GM12878 (cell line): ENCODE measurements around the gene TRDN. TPM values are rescaled to one million over a fixed set of nuclear protein-coding genes. Genes with fewer than 3 reads are reported as not detected.

Experiments
- ATAC-seq: fragments of 200-7000 bp; cut with Tn5 transposase; 3 replicates; pipeline ENCODE4 v1.9.1; 2020; ENCODE audit warnings: mild to moderate bottlenecking, moderate library complexity
- BruUV-seq: library from RNA; stranded (reverse); fragments of 400-500 nt; replicated peaks from 2 replicates; lab custom pipeline; 2021; lab: Mats Ljungman, UMichigan
- CTCF ChIA-PET: fragments of 300-600 bp; sonication (Branson Sonifier 250); formaldehyde crosslinking; extraction: SDS; loops from one replicate; lab custom pipeline; 2021; ENCODE audit warnings: inconsistent platforms; lab: Yijun Ruan, JAX
- POLR2A ChIA-PET: fragments of 350-600 bp; formaldehyde crosslinking; extraction: SDS; loops from one replicate; lab custom pipeline; 2021; ENCODE audit warnings: inconsistent platforms; lab: Charles Lee
- RAD21 ChIA-PET: fragments of 300-600 bp; sonication (Branson Sonifier 250); formaldehyde crosslinking; loops from one replicate; lab custom pipeline; 2023; ENCODE audit warnings: antibody characterized with exemption; ENCODE audit not compliant: unreplicated experiment; lab: Charles Lee
- SMC1A ChIA-PET: fragments of 300-600 bp; sonication (Branson Sonifier 250); formaldehyde crosslinking; loops from one replicate; lab custom pipeline; 2023; ENCODE audit not compliant: unreplicated experiment, uncharacterized antibody; lab: Charles Lee
- DNase-seq: peaks from one replicate; pipeline ENCODE4 v3.0.0-alpha.2; 2011; ENCODE audit warnings: low read depth, low spot score
- FAIRE-seq: peaks from 3 replicates; lab custom pipeline; 2011; peaks lifted over from hg19 to GRCh38; lab: Jason Lieb, UNC
- H2AFZ ChIP-seq: 2 replicates; pipeline ENCODE4 v1.6.0; 2011; ENCODE audit warnings: low read depth, low read length, control low read depth; ENCODE audit not compliant: control insufficient read depth
- H3K27ac ChIP-seq: 2 replicates; pipeline ENCODE4 v1.5.1; 2011; ENCODE audit warnings: control low read depth; ENCODE audit not compliant: control insufficient read depth, insufficient read depth
- H3K27me3 ChIP-seq, 2 experiments: replicated peaks in 1 of 2; 2 replicates each; pipeline versions ENCODE4 v1.6.0 to v1.6.1; 2011; ENCODE audit warnings: low read length in 1 of 2; ENCODE audit not compliant: control insufficient read depth in 2 of 2, insufficient read depth in 2 of 2
- H3K36me3 ChIP-seq, 2 experiments: 2 replicates each; pipeline ENCODE4 v1.5.1; 2011; ENCODE audit warnings: low read length in 1 of 2; ENCODE audit not compliant: control insufficient read depth in 2 of 2, insufficient read depth in 2 of 2
- H3K4me1 ChIP-seq: 2 replicates; pipeline ENCODE4 v1.6.1; 2011; ENCODE audit warnings: mild to moderate bottlenecking, low read length, moderate library complexity, mixed read lengths; ENCODE audit not compliant: control insufficient read depth, insufficient read depth
- H3K4me2 ChIP-seq: 2 replicates; pipeline ENCODE4 v1.6.0; 2011; ENCODE audit warnings: control low read depth; ENCODE audit not compliant: control insufficient read depth, insufficient read depth
- H3K4me3 ChIP-seq: fragments of 200-600 bp; sonication (generic); 2 replicates; pipeline ENCODE4 v1.5.1; 2016
- H3K79me2 ChIP-seq: 2 replicates; pipeline ENCODE4 v1.6.0; 2011; ENCODE audit warnings: low read length; ENCODE audit not compliant: control insufficient read depth, insufficient read depth
- H3K9ac ChIP-seq: 2 replicates; pipeline ENCODE4 v1.8.0; 2011; ENCODE audit warnings: low read length, control low read depth, mixed read lengths; ENCODE audit not compliant: control insufficient read depth, insufficient read depth
- H3K9me3 ChIP-seq: replicated peaks from 3 replicates; pipeline ENCODE4 v1.5.1; 2011; ENCODE audit warnings: mild to moderate bottlenecking, low read length; ENCODE audit not compliant: control insufficient read depth, insufficient read depth
- H4K20me1 ChIP-seq: 2 replicates; pipeline ENCODE4 v1.6.0; 2011; ENCODE audit not compliant: control insufficient read depth, insufficient read depth
- BRCA1 ChIP-seq: IDR thresholded peaks from 2 replicates; pipeline ENCODE4 v1.6.1; 2011; ENCODE audit warnings: low read depth, low read length, improper control_type of control experiment
- CREB1 ChIP-seq: IDR thresholded peaks from 2 replicates; pipeline ENCODE4 v1.6.1; 2012; ENCODE audit warnings: low read depth, mild to moderate bottlenecking, inconsistent platforms
- HDGF ChIP-seq: fragments of 450-650 bp; IDR thresholded peaks from 2 replicates; pipeline ENCODE4 v1.6.1; 2016; ENCODE audit warnings: antibody characterized with exemption
- MTA2 ChIP-seq: fragments of 450-650 bp; IDR thresholded peaks from 2 replicates; pipeline ENCODE4 v1.6.1; 2016; ENCODE audit warnings: low read depth, mild to moderate bottlenecking, moderate library complexity
- NFIC ChIP-seq: IDR thresholded peaks from 2 replicates; pipeline ENCODE4 v1.6.1; 2012; ENCODE audit warnings: low read depth, mild to moderate bottlenecking, inconsistent platforms, low read length, moderate library complexity
- SIN3A ChIP-seq: IDR thresholded peaks from 2 replicates; pipeline ENCODE4 v1.6.1; 2012; ENCODE audit warnings: low read depth, low read length, improper control_type of control experiment
- SMAD1 ChIP-seq: fragments of 450-650 bp; IDR thresholded peaks from 2 replicates; pipeline ENCODE4 v1.6.1; 2018; ENCODE audit warnings: mild to moderate bottlenecking, low read depth; ENCODE audit not compliant: partially characterized antibody
- WGBS: methylation state at CpG from one replicate; pipeline ENCODE4 v1.1.6; 2016; ENCODE audit warnings: low lambda C conversion rate; ENCODE audit not compliant: insufficient replicate concordance, insufficient coverage; ENCODE audit errors: missing lambda C conversion rate; 5-methylcytosine and 5-hydroxymethylcytosine counted together
- in situ Hi-C: fragments of 300-500 bp; cut with MboI; formaldehyde crosslinking; loops from 9 replicates; pipeline ENCODE4 v1.14.3; 2018; ENCODE audit warnings: mixed read lengths
- intact Hi-C: fragments of 100-400 bp; cut with micrococcal nuclease; formaldehyde crosslinking; loops from one replicate; pipeline ENCODE4 v1.14.2; 2022; ENCODE audit not compliant: unreplicated experiment
- polyA plus RNA-seq, 11 experiments: library from polyadenylated mRNA; depleted of rRNA in 4 of 11; unstranded in 6 of 11; stranded (reverse) in 5 of 11; fragments of >200 nt; fragmentation: Nextera tagmentation in 4 of 11; fragmentation: Illumina TruSeq in 1 of 11; extraction: Ambion mirVana in 4 of 11; extraction: Trizol in 1 of 11; gene quantifications; 1 replicate in 1 of 11; 2 replicates in 10 of 11; pipeline versions ENCODE4 v1.2.1 to v1.2.3, GENCODE V29; 2011 to 2016; ENCODE audit warnings: inconsistent platforms in 2 of 11, missing spikeins in 2 of 11, low read depth in 1 of 11
- total RNA-seq, 4 experiments: library from RNA; depleted of rRNA in 3 of 4; stranded (reverse); fragments of >200 nt in 3 of 4; fragmentation: Illumina TruSeq in 1 of 4; extraction: Trizol in 1 of 4; gene quantifications; 2 replicates each; pipeline versions ENCODE4 v1.2.1 to v1.2.3, GENCODE V29; 2013 to 2021
- TF ChIP-seq, protein P1 (sequence below): IDR thresholded peaks from 2 replicates; pipeline ENCODE4 v1.6.1; 2011; ENCODE audit warnings: borderline replicate concordance, low read depth, mild to moderate bottlenecking, moderate library complexity, low read length; ENCODE audit not compliant: insufficient read depth, poor library complexity, severe bottlenecking
- TF ChIP-seq, protein P2 (sequence below): fragments of 150-350 bp; IDR thresholded peaks from 2 replicates; pipeline ENCODE4 v1.6.1; 2016; ENCODE audit warnings: low read depth, low read length
- TF ChIP-seq, protein P3 (sequence below): fragments of 450-650 bp; IDR thresholded peaks from 2 replicates; pipeline ENCODE4 v1.6.1; 2017; ENCODE audit warnings: borderline replicate concordance
- TF ChIP-seq, protein P4 (sequence below): fragments of 450-650 bp; IDR thresholded peaks from 2 replicates; pipeline ENCODE4 v1.6.1; 2017; ENCODE audit warnings: mild to moderate bottlenecking
- TF ChIP-seq, protein P5 (sequence below): fragments of 450-650 bp; IDR thresholded peaks from 2 replicates; pipeline ENCODE4 v1.6.1; 2017; ENCODE audit warnings: mild to moderate bottlenecking, moderate library complexity

TRDN gene
- total and polyA plus RNA-seq, 10 of the 15 experiments (the other 5 are each of a cell fraction or from before 2014, with no cell fraction given): not detected

DNA sequence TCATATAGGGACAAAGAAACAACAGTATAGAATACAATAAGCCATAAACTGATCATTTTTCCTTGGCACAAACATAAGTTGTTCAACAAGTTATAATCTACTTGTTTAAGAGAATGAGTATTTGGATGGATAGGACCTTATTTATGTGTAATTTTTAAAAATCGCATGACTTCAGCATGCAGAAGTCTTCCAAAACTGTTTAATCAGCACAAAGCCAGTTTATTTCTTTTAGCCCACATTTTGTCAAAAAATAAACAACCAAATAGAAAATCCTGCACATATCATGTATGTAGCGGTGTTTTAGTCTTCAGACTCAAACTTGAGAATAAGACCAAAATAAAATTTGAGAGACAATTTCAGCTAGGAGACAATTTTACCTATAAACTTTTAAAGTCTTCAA lies 304.7 kb downstream of the TRDN start:
- Histone ChIP-seq H3K27me3 (no peaks in the 10 kb centered on the region), H3K4me3 (no peak overlapping the region), H4K20me1 (no peaks in the 10 kb centered on the region), H3K4me2 (no peak overlapping the region), H3K9me3 (no peaks in the 10 kb centered on the region), H2AFZ (no peak overlapping the region), H3K27ac (no peak overlapping the region), H3K4me1 (no peaks in the 10 kb centered on the region), H3K36me3 (no peaks in the 10 kb centered on the region), H3K79me2 (no peaks in the 10 kb centered on the region), H3K9ac (no peak overlapping the region)
- 7% methylated on average over 2 of the region's 2 CpGs for WGBS
- ATAC-seq (no peak), DNase-seq (no peak), FAIRE-seq (no peak)
- no TSS peak for BruUV-seq
- CTCF ChIA-PET: interaction anchor here (0.7 to 0.9 kb wide), 3 partner anchors 13 to 463 kb away, joined by 3 to 4 read pairs (median 4); no protein-coding TSS in a partner anchor
- in situ Hi-C loops: no loop called here
- POLR2A ChIA-PET: no interaction called here
- SMC1A ChIA-PET: no interaction called here
- intact Hi-C loops: no loop called here
- RAD21 ChIA-PET: no interaction called here
- TF ChIP-seq NFIC: no peak
- no peak for TF ChIP-seq BRCA1
- no peak for TF ChIP-seq MTA2
- TF ChIP-seq, protein P1, sequence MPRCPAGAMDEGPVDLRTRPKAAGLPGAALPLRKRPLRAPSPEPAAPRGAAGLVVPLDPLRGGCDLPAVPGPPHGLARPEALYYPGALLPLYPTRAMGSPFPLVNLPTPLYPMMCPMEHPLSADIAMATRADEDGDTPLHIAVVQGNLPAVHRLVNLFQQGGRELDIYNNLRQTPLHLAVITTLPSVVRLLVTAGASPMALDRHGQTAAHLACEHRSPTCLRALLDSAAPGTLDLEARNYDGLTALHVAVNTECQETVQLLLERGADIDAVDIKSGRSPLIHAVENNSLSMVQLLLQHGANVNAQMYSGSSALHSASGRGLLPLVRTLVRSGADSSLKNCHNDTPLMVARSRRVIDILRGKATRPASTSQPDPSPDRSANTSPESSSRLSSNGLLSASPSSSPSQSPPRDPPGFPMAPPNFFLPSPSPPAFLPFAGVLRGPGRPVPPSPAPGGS: no peak
- TF ChIP-seq SIN3A: no peak
- TF ChIP-seq, protein P2, sequence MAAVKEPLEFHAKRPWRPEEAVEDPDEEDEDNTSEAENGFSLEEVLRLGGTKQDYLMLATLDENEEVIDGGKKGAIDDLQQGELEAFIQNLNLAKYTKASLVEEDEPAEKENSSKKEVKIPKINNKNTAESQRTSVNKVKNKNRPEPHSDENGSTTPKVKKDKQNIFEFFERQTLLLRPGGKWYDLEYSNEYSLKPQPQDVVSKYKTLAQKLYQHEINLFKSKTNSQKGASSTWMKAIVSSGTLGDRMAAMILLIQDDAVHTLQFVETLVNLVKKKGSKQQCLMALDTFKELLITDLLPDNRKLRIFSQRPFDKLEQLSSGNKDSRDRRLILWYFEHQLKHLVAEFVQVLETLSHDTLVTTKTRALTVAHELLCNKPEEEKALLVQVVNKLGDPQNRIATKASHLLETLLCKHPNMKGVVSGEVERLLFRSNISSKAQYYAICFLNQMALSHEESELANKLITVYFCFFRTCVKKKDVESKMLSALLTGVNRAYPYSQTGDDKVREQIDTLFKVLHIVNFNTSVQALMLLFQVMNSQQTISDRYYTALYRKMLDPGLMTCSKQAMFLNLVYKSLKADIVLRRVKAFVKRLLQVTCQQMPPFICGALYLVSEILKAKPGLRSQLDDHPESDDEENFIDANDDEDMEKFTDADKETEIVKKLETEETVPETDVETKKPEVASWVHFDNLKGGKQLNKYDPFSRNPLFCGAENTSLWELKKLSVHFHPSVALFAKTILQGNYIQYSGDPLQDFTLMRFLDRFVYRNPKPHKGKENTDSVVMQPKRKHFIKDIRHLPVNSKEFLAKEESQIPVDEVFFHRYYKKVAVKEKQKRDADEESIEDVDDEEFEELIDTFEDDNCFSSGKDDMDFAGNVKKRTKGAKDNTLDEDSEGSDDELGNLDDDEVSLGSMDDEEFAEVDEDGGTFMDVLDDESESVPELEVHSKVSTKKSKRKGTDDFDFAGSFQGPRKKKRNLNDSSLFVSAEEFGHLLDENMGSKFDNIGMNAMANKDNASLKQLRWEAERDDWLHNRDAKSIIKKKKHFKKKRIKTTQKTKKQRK: no peak
- TF ChIP-seq CREB1: no peak
- TF ChIP-seq, protein P3, sequence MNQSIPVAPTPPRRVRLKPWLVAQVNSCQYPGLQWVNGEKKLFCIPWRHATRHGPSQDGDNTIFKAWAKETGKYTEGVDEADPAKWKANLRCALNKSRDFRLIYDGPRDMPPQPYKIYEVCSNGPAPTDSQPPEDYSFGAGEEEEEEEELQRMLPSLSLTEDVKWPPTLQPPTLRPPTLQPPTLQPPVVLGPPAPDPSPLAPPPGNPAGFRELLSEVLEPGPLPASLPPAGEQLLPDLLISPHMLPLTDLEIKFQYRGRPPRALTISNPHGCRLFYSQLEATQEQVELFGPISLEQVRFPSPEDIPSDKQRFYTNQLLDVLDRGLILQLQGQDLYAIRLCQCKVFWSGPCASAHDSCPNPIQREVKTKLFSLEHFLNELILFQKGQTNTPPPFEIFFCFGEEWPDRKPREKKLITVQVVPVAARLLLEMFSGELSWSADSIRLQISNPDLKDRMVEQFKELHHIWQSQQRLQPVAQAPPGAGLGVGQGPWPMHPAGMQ: no peak
- no peak for TF ChIP-seq SMAD1
- TF ChIP-seq, protein P4, sequence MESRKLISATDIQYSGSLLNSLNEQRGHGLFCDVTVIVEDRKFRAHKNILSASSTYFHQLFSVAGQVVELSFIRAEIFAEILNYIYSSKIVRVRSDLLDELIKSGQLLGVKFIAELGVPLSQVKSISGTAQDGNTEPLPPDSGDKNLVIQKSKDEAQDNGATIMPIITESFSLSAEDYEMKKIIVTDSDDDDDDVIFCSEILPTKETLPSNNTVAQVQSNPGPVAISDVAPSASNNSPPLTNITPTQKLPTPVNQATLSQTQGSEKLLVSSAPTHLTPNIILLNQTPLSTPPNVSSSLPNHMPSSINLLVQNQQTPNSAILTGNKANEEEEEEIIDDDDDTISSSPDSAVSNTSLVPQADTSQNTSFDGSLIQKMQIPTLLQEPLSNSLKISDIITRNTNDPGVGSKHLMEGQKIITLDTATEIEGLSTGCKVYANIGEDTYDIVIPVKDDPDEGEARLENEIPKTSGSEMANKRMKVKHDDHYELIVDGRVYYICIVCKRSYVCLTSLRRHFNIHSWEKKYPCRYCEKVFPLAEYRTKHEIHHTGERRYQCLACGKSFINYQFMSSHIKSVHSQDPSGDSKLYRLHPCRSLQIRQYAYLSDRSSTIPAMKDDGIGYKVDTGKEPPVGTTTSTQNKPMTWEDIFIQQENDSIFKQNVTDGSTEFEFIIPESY: no peak
- no peak for TF ChIP-seq HDGF
- TF ChIP-seq, protein P5, sequence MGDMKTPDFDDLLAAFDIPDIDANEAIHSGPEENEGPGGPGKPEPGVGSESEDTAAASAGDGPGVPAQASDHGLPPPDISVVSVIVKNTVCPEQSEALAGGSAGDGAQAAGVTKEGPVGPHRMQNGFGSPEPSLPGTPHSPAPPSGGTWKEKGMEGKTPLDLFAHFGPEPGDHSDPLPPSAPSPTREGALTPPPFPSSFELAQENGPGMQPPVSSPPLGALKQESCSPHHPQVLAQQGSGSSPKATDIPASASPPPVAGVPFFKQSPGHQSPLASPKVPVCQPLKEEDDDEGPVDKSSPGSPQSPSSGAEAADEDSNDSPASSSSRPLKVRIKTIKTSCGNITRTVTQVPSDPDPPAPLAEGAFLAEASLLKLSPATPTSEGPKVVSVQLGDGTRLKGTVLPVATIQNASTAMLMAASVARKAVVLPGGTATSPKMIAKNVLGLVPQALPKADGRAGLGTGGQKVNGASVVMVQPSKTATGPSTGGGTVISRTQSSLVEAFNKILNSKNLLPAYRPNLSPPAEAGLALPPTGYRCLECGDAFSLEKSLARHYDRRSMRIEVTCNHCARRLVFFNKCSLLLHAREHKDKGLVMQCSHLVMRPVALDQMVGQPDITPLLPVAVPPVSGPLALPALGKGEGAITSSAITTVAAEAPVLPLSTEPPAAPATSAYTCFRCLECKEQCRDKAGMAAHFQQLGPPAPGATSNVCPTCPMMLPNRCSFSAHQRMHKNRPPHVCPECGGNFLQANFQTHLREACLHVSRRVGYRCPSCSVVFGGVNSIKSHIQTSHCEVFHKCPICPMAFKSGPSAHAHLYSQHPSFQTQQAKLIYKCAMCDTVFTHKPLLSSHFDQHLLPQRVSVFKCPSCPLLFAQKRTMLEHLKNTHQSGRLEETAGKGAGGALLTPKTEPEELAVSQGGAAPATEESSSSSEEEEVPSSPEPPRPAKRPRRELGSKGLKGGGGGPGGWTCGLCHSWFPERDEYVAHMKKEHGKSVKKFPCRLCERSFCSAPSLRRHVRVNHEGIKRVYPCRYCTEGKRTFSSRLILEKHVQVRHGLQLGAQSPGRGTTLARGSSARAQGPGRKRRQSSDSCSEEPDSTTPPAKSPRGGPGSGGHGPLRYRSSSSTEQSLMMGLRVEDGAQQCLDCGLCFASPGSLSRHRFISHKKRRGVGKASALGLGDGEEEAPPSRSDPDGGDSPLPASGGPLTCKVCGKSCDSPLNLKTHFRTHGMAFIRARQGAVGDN: no peak
